Measurements from ENCODE around the gene AGTRAP.

DNA sequence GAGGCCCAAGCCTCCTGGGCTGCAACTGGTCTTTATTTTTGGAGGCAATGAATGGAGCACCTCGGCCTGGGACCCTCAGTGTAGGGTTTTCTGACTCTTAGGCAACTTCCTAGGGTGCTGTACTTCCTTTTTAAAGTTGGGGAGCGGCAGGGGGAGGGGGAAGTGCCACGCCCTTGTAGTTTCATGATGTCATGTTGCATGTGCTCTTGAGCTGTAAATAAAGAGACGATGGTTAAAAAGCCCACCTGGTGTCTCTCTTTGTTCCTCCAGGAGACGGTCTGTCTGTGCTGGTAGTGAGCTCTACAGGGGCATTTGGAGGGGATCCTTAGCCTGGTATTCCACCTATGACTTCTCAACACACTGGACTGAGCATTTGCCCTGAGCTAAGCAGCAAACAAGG lies 10.3 kb upstream of the AGTRAP start:
- TF ChIP-seq, protein P1, sequence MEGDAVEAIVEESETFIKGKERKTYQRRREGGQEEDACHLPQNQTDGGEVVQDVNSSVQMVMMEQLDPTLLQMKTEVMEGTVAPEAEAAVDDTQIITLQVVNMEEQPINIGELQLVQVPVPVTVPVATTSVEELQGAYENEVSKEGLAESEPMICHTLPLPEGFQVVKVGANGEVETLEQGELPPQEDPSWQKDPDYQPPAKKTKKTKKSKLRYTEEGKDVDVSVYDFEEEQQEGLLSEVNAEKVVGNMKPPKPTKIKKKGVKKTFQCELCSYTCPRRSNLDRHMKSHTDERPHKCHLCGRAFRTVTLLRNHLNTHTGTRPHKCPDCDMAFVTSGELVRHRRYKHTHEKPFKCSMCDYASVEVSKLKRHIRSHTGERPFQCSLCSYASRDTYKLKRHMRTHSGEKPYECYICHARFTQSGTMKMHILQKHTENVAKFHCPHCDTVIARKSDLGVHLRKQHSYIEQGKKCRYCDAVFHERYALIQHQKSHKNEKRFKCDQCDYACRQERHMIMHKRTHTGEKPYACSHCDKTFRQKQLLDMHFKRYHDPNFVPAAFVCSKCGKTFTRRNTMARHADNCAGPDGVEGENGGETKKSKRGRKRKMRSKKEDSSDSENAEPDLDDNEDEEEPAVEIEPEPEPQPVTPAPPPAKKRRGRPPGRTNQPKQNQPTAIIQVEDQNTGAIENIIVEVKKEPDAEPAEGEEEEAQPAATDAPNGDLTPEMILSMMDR (IDR thresholded peaks at IDR 0.05), result no peak
- no peak for TF ChIP-seq POLR2A (IDR thresholded peaks at IDR 0.05)
